A673 (cell line): ENCODE measurements around the gene CX3CR1. TPM values are rescaled to one million over a fixed set of nuclear protein-coding genes. Genes with fewer than 3 reads are reported as not detected.

Source experiments
- BruUV-seq: library from RNA; stranded (reverse); fragments of 400-500 nt; replicated peaks from 2 replicates; lab custom pipeline; 2021; lab: Mats Ljungman, UMichigan
- CTCF ChIA-PET: fragments of 300-600 bp; sonication (Branson Sonifier 250); formaldehyde crosslinking; loops from one replicate; lab custom pipeline; 2022; ENCODE audit warnings: antibody characterized with exemption; lab: Charles Lee
- POLR2A ChIA-PET: fragments of 300-600 bp; sonication (Branson Sonifier 250); formaldehyde crosslinking; loops from one replicate; lab custom pipeline; 2022; ENCODE audit warnings: antibody characterized with exemption; ENCODE audit not compliant: low non-redundant PET; lab: Charles Lee
- DNase-seq: peaks from one replicate; pipeline ENCODE4 v3.0.0-alpha.2; 2015; ENCODE audit warnings: low spot score
- H3K27ac ChIP-seq: fragments of 200-600 bp; sonication (generic); 2 replicates; pipeline ENCODE4 v1.5.1; 2016; ENCODE audit warnings: mixed run types, low read depth, mild to moderate bottlenecking, mixed read lengths, antibody characterized with exemption, low read length; ENCODE audit not compliant: poor library complexity, severe bottlenecking
- H3K27me3 ChIP-seq: fragments of 200-600 bp; sonication (generic); replicated peaks from 2 replicates; pipeline ENCODE4 v1.6.1; 2017; ENCODE audit warnings: mixed run types, low read depth, mild to moderate bottlenecking, mixed read lengths, antibody characterized with exemption, low read length; ENCODE audit not compliant: insufficient read depth, poor library complexity
- H3K36me3 ChIP-seq: fragments of 200-600 bp; sonication (generic); 2 replicates; pipeline ENCODE4 v1.6.1; 2016; ENCODE audit warnings: mixed run types, mild to moderate bottlenecking, mixed read lengths, antibody characterized with exemption, low read length; ENCODE audit not compliant: insufficient read depth, poor library complexity, severe bottlenecking
- H3K4me1 ChIP-seq: fragments of 200-600 bp; sonication (generic); 2 replicates; pipeline ENCODE4 v1.6.1; 2017; ENCODE audit warnings: mixed run types, mild to moderate bottlenecking, mixed read lengths, antibody characterized with exemption, low read length; ENCODE audit not compliant: insufficient read depth, poor library complexity, severe bottlenecking
- H3K4me3 ChIP-seq: fragments of 200-600 bp; sonication (generic); 2 replicates; pipeline ENCODE4 v1.5.1; 2016; ENCODE audit warnings: low read depth, mixed run types, mild to moderate bottlenecking, mixed read lengths, low read length; ENCODE audit not compliant: poor library complexity, severe bottlenecking
- H3K9me3 ChIP-seq: fragments of 200-600 bp; sonication (generic); 2 replicates; pipeline ENCODE4 v1.6.1; 2016; ENCODE audit warnings: mixed run types, low read depth, mild to moderate bottlenecking, mixed read lengths, antibody characterized with exemption, low read length; ENCODE audit not compliant: poor library complexity, severe bottlenecking
- EZH2 ChIP-seq: fragments of 200-600 bp; sonication (generic); IDR thresholded peaks from 2 replicates; pipeline ENCODE4 v1.6.1; 2017; ENCODE audit warnings: borderline replicate concordance, low read depth, mild to moderate bottlenecking, mixed read lengths, antibody characterized with exemption, low read length; ENCODE audit not compliant: poor library complexity, severe bottlenecking
- intact Hi-C: fragments of 100-400 bp; cut with micrococcal nuclease; formaldehyde crosslinking; loops from one replicate; pipeline ENCODE4 v1.10.0; 2022; ENCODE audit not compliant: unreplicated experiment
- total RNA-seq: library from RNA; stranded (reverse); gene quantifications from 2 replicates; pipeline ENCODE4 v1.2.3, GENCODE V29; 2021
- TF ChIP-seq, protein P1 (sequence below): fragments of 300-800, 200-600 bp; sonication (generic); conservative IDR thresholded peaks from 2 replicates; pipeline ENCODE4 v1.5.1; 2017; ENCODE audit warnings: low read depth, mild to moderate bottlenecking, antibody characterized with exemption, low read length, moderate library complexity, mixed read lengths

CX3CR1 gene
- total RNA-seq, 1 experiment from 2014 or later = not detected

DNA sequence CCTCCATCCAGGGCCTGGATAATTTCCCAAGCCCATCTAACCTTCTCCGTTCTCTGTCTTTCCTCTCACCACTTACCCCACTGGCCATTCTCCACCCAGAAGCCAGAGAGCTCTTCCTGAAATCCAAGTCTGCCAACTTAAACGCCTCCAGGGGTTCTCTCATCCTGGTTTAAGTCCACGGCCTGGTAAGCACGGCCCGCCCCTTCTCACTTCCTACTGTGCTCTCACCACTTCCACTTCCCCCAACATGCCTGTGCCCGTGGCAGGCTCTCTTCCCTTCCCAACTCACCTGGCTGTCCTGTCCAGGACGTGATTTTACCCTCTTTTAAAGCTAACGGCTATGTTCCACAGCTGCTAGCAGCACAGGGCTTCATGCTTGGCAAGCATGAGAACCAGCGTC, 1.7 kb upstream of the CX3CR1 start:
- BruUV-seq = no TSS peak
- POLR2A ChIA-PET = no interaction called here
- Histone ChIP-seq H3K27ac (no peak overlapping the region), H3K4me1 (no peaks in the 10 kb centered on the region), H3K36me3 (no peaks in the 10 kb centered on the region), H3K4me3 (no peak overlapping the region), H3K9me3 (no peaks in the 10 kb centered on the region), H3K27me3 (no peaks in the 10 kb centered on the region)
- intact Hi-C loops = no loop called here
- CTCF ChIA-PET = no interaction called here
- DNase-seq = no peak
- TF ChIP-seq, protein P1, sequence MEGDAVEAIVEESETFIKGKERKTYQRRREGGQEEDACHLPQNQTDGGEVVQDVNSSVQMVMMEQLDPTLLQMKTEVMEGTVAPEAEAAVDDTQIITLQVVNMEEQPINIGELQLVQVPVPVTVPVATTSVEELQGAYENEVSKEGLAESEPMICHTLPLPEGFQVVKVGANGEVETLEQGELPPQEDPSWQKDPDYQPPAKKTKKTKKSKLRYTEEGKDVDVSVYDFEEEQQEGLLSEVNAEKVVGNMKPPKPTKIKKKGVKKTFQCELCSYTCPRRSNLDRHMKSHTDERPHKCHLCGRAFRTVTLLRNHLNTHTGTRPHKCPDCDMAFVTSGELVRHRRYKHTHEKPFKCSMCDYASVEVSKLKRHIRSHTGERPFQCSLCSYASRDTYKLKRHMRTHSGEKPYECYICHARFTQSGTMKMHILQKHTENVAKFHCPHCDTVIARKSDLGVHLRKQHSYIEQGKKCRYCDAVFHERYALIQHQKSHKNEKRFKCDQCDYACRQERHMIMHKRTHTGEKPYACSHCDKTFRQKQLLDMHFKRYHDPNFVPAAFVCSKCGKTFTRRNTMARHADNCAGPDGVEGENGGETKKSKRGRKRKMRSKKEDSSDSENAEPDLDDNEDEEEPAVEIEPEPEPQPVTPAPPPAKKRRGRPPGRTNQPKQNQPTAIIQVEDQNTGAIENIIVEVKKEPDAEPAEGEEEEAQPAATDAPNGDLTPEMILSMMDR = no peak
- no peak for TF ChIP-seq EZH2

DNA sequence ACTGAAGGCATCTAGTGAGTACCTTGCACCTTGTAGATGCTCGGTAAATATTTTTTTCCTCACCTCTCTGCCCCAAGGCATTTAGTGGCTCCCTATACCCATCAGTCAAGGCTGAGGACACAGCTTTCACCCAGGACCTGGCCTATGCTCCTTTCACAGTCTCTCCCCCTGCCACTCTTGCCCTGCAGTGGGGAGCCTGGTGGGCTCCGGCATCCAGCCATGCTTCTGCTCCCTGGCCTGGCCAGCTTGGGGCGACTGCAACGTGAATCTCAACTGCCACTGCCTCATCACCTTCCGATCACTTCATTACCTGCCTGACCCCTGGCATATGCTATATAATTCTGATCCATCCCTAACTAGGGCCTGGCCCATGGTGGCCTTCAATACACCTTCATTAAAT, 735 bp upstream of the CX3CR1 start:
- TF ChIP-seq, protein P1 = no peak
- no peak for TF ChIP-seq EZH2

DNA sequence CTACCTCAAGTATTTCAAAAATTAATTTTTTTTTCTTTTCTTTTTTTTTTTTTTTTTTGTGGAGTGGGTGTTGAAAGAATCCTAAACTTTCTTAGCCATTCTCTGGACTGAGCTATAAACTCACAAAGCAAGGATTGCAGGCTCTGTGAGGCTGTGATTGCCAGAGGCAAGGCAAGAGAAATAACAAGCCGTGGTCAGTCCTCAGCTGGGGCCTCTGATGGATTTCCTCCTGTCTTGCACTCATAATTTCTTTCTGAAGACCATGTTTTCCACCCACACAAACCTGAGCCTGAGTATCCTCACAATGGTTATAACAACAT, 1.3 kb downstream of the CX3CR1 start:
- intact Hi-C loops = no loop called here
- no peak overlapping the region for H3K4me3 ChIP-seq
- no peaks in the 10 kb centered on the region for H3K9me3 ChIP-seq
- POLR2A ChIA-PET = no interaction called here
- no peak for TF ChIP-seq EZH2
- TF ChIP-seq, protein P1 = no peak
- no peaks in the 10 kb centered on the region for H3K36me3 ChIP-seq
- H3K4me1 ChIP-seq = no peaks in the 10 kb centered on the region
- no peak for DNase-seq
- no peaks in the 10 kb centered on the region for H3K27me3 ChIP-seq
- no peak overlapping the region for H3K27ac ChIP-seq
- CTCF ChIA-PET = no interaction called here
- no TSS peak for BruUV-seq

More for the DNA sequence above, 735 bp upstream of the CX3CR1 start:
- Histone ChIP-seq H3K4me3 (no peak overlapping the region), H3K36me3 (no peaks in the 10 kb centered on the region), H3K9me3 (no peaks in the 10 kb centered on the region), H3K27me3 (no peaks in the 10 kb centered on the region), H3K27ac (no peak overlapping the region), H3K4me1 (no peaks in the 10 kb centered on the region)
- POLR2A ChIA-PET = no interaction called here
- intact Hi-C loops = no loop called here
- BruUV-seq = no TSS peak
- DNase-seq = no peak
- CTCF ChIA-PET = no interaction called here
